Spleen (tissue), 11 donors: ENCODE data around the gene CST1. TPM values are rescaled to one million over a fixed set of nuclear protein-coding genes. Genes with fewer than 3 reads are reported as not detected.
"Not testable (repeated sequence)": the region's sequence is repeated elsewhere in the genome, so short reads cannot be mapped to it uniquely, and the experiment has no call there.

Experiments
- DNase-seq: peaks from one replicate; pipeline ENCODE4 v3.0.0-alpha.2; 2020
- H3K27ac ChIP-seq, 8 donors: fragments of 200-600 bp; sonication (generic) in 7 of 8; 1 replicate in 4 of 8; 2 replicates in 4 of 8; pipeline versions ENCODE4 v1.5.0 to v1.8.0; 2016 to 2021; ENCODE audit warnings: inconsistent platforms in 4 of 8, mild to moderate bottlenecking in 4 of 8, moderate library complexity in 1 of 8
- H3K27me3 ChIP-seq, 7 donors: fragments of 200-600 bp; sonication (generic) in 6 of 7; replicated peaks in 1 of 7; 1 replicate in 4 of 7; 2 replicates in 3 of 7; pipeline versions ENCODE4 v1.5.0 to v1.8.0; 2016 to 2021; ENCODE audit warnings: inconsistent platforms in 3 of 7, mild to moderate bottlenecking in 1 of 7
- H3K36me3 ChIP-seq, 6 donors: fragments of 200-600 bp; sonication (generic) in 5 of 6; 1 replicate in 4 of 6; 2 replicates in 2 of 6; pipeline versions ENCODE4 v1.5.0 to v1.8.0; 2016 to 2021; ENCODE audit warnings: inconsistent platforms in 2 of 6
- H3K4me1 ChIP-seq, 6 donors: fragments of 200-600 bp; sonication (generic) in 5 of 6; 1 replicate in 3 of 6; 2 replicates in 3 of 6; pipeline versions ENCODE4 v1.5.0 to v1.8.0; 2016 to 2021; ENCODE audit warnings: inconsistent platforms in 3 of 6
- H3K4me3 ChIP-seq, 8 donors: fragments of 200-600 bp; sonication (generic) in 7 of 8; 1 replicate in 4 of 8; 2 replicates in 4 of 8; pipeline versions ENCODE4 v1.5.0 to v1.8.0; 2016 to 2021; ENCODE audit warnings: inconsistent platforms in 4 of 8, mild to moderate bottlenecking in 4 of 8, moderate library complexity in 2 of 8
- H3K9me3 ChIP-seq, 8 donors: fragments of 200-600 bp; sonication (generic) in 7 of 8; 1 replicate in 4 of 8; 2 replicates in 4 of 8; pipeline versions ENCODE4 v1.5.0 to v1.8.0; 2016 to 2021; ENCODE audit warnings: inconsistent platforms in 4 of 8
- POLR2A ChIP-seq, 3 donors: fragments of 450-650 bp; IDR thresholded peaks; one replicate each; pipeline ENCODE4 v1.5.1; 2017; ENCODE audit warnings: antibody characterized with exemption in 3 of 3, mild to moderate bottlenecking in 1 of 3
- POLR2AphosphoS5 ChIP-seq, 3 donors: sonication (generic); formaldehyde crosslinking; IDR thresholded peaks; one replicate each; pipeline ENCODE4 v1.5.1; 2017; ENCODE audit warnings: antibody characterized with exemption in 3 of 3
- WGBS, 5 donors: extraction: QIAGEN DNeasy Blood & Tissue Kit in 3 of 5; methylation state at CpG; one replicate each; pipeline versions ENCODE4 v1.1.5 to v1.1.7; 2013 to 2018; 5-methylcytosine and 5-hydroxymethylcytosine counted together
- intact Hi-C: fragments of 100-400 bp; cut with DNase I; formaldehyde crosslinking; loops from one replicate; pipeline ENCODE4 v1.15.0; 2023; ENCODE audit warnings: low total_unique reads
- polyA plus RNA-seq, 3 donors: library from polyadenylated mRNA; stranded (reverse); fragments of 200-250 nt; gene quantifications; one replicate each; pipeline ENCODE4 v1.2.1, GENCODE V29; 2013
- total RNA-seq, 7 donors: library from RNA; depleted of rRNA in 3 of 7; stranded (reverse); fragments of >200 nt in 3 of 7; fragmentation: NEBNext Ultra II Directional in 4 of 7; extraction: Animal tissue kit (Norgen Biotek cat#: 25700) in 4 of 7; gene quantifications; one replicate each; pipeline versions ENCODE4 v1.1.0 to v1.2.1, GENCODE V29; 2016 to 2021
- TF ChIP-seq, protein P1 (sequence below), 11 experiments: fragments of 200-600 bp in 7 of 11; fragments of 450-650 bp in 4 of 11; sonication (generic) in 4 of 11; IDR thresholded peaks in 8 of 11; conservative IDR thresholded peaks in 3 of 11; 1 replicate in 7 of 11; 2 replicates in 4 of 11; pipeline versions ENCODE4 v1.4.0 to v1.8.0; 2016 to 2021; ENCODE audit warnings: antibody characterized with exemption in 11 of 11, inconsistent platforms in 4 of 11, mild to moderate bottlenecking in 1 of 11
- donor health status: healthy with polysubstance abuse.
- donor health status: DM: no; HTN: no; CAD: no; lungs with moderate emphysema.
- donor health status: DM: no; HTN: no; CAD: no.
- donor health status: Bipolar disorder and iron deficiency.
- donor health status: healthy.
- donor health status: DM: no; HTN: no; CAD: no.
- donor health status: DM: yes; HTN: yes; CAD: no.

The CST1 gene
- total and polyA plus RNA-seq, 10 donors, result not detected

DNA sequence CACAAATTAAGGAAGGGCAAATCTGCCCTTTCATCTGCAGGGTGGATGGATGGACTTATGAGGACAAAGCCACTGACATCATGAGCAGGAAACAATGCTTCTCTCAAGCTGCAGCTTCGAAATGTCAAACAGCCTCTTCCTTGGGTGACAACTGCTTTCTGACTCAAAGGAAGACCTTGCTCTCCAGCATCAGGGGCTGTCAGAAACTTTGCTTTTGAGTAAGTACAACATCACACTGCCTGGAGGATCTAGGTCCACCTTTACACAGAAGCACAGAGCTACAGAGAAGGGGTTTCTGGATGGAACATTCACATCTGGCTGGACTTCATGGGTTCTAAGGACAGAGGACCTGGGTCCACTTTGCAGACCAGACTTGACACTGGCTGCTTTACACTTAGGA lies 5.9 kb downstream of the CST1 start:
- 14 to 57% (median 33%) methylated on average over 1 of the region's 1 CpG for WGBS, 5 donors
- no peaks in the 10 kb centered on the region for H3K36me3 ChIP-seq
- DNase-seq, result no peak
- H3K4me3 ChIP-seq, result no peak overlapping the region
- intact Hi-C loops, result no loop called here
- TF ChIP-seq POLR2AphosphoS5 (IDR thresholded peaks at IDR 0.05), result no peak
- no peak for TF ChIP-seq POLR2A (IDR thresholded peaks at IDR 0.05)
- TF ChIP-seq, protein P1, sequence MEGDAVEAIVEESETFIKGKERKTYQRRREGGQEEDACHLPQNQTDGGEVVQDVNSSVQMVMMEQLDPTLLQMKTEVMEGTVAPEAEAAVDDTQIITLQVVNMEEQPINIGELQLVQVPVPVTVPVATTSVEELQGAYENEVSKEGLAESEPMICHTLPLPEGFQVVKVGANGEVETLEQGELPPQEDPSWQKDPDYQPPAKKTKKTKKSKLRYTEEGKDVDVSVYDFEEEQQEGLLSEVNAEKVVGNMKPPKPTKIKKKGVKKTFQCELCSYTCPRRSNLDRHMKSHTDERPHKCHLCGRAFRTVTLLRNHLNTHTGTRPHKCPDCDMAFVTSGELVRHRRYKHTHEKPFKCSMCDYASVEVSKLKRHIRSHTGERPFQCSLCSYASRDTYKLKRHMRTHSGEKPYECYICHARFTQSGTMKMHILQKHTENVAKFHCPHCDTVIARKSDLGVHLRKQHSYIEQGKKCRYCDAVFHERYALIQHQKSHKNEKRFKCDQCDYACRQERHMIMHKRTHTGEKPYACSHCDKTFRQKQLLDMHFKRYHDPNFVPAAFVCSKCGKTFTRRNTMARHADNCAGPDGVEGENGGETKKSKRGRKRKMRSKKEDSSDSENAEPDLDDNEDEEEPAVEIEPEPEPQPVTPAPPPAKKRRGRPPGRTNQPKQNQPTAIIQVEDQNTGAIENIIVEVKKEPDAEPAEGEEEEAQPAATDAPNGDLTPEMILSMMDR (IDR thresholded peaks at IDR 0.05 in 8 of 11, conservative IDR thresholded peaks at IDR 0.05 in 3 of 11), result no peak
- H3K27ac ChIP-seq, result no peak overlapping the region
- H3K9me3 ChIP-seq, result no peaks in the 10 kb centered on the region
- H3K4me1 ChIP-seq, result no peaks in the 10 kb centered on the region
- H3K27me3 ChIP-seq, result no peaks in the 10 kb centered on the region

DNA sequence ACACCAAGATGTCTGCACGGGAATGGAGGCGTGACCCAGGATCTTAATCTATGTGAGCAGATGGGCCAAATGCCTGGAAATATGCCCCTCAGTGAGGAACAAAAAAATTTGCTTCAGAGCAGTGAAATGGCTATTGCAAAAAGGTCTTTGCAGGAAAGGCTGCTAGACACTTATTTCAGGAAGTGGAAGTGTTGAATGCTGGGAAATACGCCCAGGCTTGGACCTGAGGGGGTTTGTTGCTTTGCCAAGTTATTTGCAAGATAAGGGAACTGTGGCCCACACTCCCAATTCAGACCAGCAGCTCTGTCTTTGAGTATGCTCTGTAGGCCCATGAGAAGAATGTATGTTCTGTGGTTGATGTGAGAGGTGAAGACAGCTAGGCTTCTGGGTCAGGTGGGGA lies 15.3 kb downstream of the CST1 start:
- H3K4me3 ChIP-seq, H3K9me3 ChIP-seq, DNase-seq, H3K4me1 ChIP-seq, intact Hi-C loops, H3K27me3 ChIP-seq, H3K27ac ChIP-seq, H3K36me3 ChIP-seq: not testable (repeated sequence)
- 46 to 68% (median 54%) methylated on average over 3 of the region's 3 CpGs for WGBS, 5 donors

DNA sequence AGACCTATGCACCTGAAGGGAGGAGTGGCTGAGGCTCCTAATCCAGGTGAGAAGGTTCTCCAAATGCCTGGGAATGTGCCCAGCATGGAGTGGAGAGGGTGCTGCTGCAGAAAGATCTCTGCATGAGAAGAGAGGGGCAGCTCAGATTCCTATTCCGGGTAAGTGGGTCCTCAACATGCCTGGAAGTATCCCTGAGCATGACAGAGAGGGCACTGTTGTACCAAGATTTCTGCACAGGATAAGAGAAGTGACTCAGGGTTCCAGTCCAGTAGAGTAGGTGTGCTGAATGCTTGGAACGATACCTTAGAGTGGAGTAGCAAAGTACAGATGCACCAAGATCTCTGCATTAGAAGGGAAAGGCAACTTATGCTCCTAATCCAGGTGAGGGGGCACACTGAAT lies 15.8 kb downstream of the CST1 start:
- H3K4me3 ChIP-seq, H3K27me3 ChIP-seq, H3K4me1 ChIP-seq, intact Hi-C loops, H3K36me3 ChIP-seq, H3K9me3 ChIP-seq, H3K27ac ChIP-seq, DNase-seq: not testable (repeated sequence)
- WGBS, 5 donors, result 83 to 92% (median 88%) methylated on average over 2 of the region's 2 CpGs

DNA sequence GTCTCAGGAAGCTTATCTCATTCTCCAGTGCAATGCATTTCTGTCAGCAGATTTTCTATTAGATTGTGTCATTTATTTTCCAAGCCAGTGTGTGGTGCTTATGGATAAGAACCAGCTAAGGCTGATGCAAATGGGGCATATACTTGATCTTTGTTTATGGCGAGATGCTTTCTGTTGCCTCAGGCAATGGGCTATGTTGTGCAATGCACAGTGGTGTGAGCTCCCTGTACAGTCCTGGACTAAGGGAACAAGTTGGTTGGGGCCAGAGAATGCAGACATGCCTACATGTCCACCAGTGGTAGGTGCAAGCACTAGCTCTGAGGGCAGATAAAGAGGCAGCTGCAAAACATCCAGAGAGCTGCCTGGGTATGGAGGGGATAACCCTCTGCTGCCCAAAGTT lies 16.3 kb downstream of the CST1 start:
- intact Hi-C loops, H3K9me3 ChIP-seq, H3K36me3 ChIP-seq, H3K27ac ChIP-seq, H3K4me3 ChIP-seq, H3K4me1 ChIP-seq, H3K27me3 ChIP-seq, DNase-seq: not testable (repeated sequence)
- 67 to 100% (median 77%) methylated on average over 1 of the region's 1 CpG for WGBS, 5 donors

DNA sequence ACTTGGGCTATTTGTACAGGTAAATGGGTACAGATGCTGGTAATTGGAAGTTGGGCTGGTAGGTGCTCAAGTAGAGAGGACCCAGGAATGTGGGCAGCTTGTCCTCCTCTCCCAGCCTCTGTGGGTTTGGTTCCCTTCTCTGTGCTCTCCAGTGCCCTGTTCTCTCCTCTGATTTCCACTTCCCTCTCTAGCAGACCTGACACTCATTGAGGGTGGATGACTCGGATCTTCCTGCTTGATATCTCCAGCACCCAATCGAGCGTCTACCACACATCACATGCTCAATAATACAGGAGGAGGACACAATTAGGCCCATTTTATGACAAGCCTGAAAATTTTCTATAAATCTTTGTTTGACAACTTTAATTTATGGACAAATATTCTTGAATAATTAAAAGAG lies 23.7 kb downstream of the CST1 start:
- WGBS, 5 donors, result 65 to 74% (median 71%) methylated on average over 3 of the region's 3 CpGs
- TF ChIP-seq POLR2A (IDR thresholded peaks at IDR 0.05), result no peak
- no peak for TF ChIP-seq POLR2AphosphoS5 (IDR thresholded peaks at IDR 0.05)
- TF ChIP-seq, protein P1 (IDR thresholded peaks at IDR 0.05 in 8 of 11, conservative IDR thresholded peaks at IDR 0.05 in 3 of 11), result no peak
- Histone ChIP-seq H3K4me1 (no peaks in the 10 kb centered on the region), H3K36me3 (no peaks in the 10 kb centered on the region), H3K4me3 (no peak overlapping the region), H3K27ac (no peak overlapping the region), H3K27me3 (peaks cover 0 to 8% (median 0%) of the 10 kb centered on the region in 7 donors), H3K9me3 (no peaks in the 10 kb centered on the region)
- intact Hi-C loops, result no loop called here
- no peak for DNase-seq

DNA sequence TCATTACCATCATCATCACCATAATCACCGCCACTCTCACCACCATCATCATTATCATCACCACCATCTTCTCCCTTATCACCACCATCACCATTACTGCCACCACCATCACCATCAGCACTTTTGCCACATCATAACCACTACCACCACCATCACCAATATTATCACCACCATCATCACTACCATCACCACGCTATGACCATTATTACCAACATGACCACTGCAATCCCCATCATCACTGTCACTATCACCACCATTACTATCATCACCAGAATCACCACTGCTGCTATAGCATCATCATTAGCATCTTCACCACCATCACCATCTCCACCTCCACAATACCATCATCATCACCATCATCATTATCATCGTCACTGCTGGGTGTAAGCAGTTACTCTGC lies 25.6 kb downstream of the CST1 start:
- Histone ChIP-seq H3K27me3 (peaks cover 0 to 8% (median 0%) of the 10 kb centered on the region in 7 donors), H3K4me3 (no peak overlapping the region), H3K36me3 (no peaks in the 10 kb centered on the region), H3K9me3 (no peaks in the 10 kb centered on the region), H3K27ac (no peak overlapping the region), H3K4me1 (no peaks in the 10 kb centered on the region)
- TF ChIP-seq POLR2AphosphoS5 (IDR thresholded peaks at IDR 0.05) (no peak), POLR2A (IDR thresholded peaks at IDR 0.05) (no peak)
- TF ChIP-seq, protein P1 (IDR thresholded peaks at IDR 0.05 in 8 of 11, conservative IDR thresholded peaks at IDR 0.05 in 3 of 11), result no peak
- WGBS, 5 donors, result 84 to 99% (median 89%) methylated on average over 3 of the region's 3 CpGs
- DNase-seq, result no peak
- intact Hi-C loops, result no loop called here
